Measurements from ENCODE around the gene CASZ1.

CASZ1 gene

GRCh38 chr1:10724948-10725847, 71.2 kb downstream of the CASZ1 start:
- no peak for DNase-seq (ENCODE audit: low read depth)

DNA sequence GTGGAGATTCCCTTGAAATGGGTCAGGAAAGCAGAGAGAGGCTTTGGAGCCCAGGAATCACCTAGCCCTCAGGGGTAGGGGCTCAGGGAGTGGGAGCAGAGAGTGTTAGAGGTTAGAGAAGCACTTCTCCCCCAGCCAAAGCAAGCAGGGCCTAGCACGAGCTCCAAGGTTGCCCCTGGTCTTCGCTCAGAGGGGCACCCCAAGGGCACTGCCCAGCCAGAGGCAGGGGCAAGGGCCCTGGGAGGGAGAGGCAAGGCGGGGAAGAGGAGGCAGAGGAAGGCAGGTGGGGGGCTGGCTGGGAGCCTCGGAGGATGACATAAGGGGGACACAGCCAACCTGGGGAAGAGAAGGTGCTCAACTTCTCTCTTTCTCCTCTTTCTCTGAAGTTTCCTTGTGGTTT, 71.9 kb downstream of the CASZ1 start:
- DNase-seq (ENCODE audit: low read depth), result no peak

DNA sequence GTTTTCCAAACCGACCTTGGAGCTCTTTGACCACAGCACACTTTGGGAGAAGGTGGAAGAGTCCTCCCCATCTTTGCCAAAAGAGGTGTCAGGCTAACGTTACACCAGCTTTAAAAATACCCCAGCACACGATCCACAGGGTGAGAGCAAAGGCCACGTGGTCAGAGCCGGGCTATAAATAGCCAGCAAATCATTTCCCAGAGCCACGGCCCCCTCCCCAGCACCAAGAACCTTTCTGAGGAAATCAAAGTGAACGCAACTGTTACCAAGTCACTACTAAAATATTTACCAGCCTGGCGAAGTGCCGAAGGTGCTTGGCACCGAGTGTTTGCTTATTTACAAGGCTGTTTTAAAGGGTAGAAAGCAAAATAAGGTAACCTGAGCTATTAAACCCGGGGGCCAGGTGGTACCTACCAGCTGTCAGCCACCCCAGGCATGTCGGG, 72.4 kb downstream of the CASZ1 start:
- no peak for DNase-seq (ENCODE audit: low read depth)

DNA sequence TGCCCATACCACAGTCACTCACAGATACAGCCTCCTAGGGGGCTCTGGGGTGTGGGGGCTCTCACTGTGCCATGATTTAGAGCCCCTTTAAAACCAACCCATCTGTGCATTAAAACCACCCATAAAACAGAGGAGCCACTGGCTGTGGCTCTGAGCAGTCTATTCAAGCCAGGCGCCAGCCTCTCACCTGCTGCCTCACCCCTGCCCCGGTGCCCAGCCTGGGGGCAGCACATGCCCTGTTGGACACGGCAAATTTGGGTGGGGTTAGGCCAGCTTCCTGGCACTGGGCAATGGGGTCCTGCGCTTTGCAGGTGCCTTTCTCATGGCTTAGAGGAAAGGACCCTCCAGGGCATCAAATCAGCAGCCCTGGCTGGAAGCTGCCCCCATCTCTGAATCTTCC, 73.1 kb downstream of the CASZ1 start:
- no peak for DNase-seq (ENCODE audit: low read depth)

DNA sequence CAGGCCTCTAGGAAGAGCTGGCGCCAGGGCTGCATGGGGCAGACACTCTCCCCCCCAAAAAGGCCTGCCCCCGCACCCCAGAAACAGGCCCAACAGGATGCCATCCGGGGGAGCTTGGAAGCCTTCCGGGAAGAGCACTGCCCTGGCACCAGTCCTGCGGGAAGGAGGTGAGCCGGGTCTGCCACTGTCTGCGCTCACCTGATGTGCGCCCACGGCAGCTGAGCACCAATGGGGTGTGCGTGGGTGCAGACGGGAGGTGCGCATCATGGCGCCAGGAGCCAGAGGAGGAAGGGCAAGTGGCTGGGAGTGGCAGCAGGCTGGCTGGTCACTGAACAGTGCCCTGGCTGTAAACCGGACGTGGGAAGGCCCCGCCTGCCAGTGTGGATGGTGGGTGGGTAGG, 73.6 kb downstream of the CASZ1 start:
- no peak for DNase-seq (ENCODE audit: low read depth)

- DNase-seq (ENCODE audit: low read depth), result no peak
Measured at GRCh38 chr1:10721381-10722321, 74.8 kb downstream of the CASZ1 start.

- DNase-seq (ENCODE audit: low read depth), result no peak
Measured at GRCh38 chr1:10720635-10721034, 75.8 kb downstream of the CASZ1 start.

DNA sequence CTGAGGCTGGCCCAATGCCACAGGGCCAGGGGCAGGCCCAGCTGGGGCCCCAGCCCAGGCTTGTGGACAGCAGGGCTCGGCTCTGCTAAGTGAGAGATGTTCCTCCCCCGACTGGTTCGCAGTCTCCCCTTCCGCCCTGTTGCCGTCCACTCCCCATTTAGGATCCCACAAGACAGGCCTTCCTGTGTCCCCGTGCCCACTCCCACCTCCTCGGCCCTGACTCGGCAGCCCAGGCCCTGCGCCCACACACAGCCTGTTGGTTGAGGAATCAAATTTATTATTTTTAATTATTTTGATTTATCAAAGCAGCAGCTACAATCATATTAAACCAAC, 78.4 kb downstream of the CASZ1 start:
- no peak for DNase-seq (ENCODE audit: low read depth)

GRCh38 chr1:10717296-10718082, 79.0 kb downstream of the CASZ1 start:
- DNase-seq (ENCODE audit: low read depth), result no peak

DNA sequence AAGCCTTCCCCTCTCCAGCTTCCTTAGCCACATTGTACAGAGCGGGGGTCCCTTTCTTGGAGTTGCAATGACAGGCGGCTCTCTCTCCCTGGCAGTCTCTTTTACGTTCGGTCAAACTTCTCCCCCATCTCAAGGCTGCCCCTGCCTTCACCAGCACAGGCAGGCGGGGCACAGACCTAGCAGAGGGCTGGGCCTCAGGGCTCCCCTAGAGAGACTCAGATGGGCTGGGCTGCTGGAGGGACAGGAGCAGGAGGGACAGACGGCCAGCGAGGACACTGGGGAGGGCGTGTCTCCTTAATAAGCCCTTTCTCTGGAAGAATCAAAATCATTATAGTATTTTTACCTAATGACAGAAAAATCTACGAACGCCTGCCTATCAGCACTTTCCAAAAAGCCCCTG, 79.6 kb downstream of the CASZ1 start:
- DNase-seq (ENCODE audit: low read depth), result no peak

DNA sequence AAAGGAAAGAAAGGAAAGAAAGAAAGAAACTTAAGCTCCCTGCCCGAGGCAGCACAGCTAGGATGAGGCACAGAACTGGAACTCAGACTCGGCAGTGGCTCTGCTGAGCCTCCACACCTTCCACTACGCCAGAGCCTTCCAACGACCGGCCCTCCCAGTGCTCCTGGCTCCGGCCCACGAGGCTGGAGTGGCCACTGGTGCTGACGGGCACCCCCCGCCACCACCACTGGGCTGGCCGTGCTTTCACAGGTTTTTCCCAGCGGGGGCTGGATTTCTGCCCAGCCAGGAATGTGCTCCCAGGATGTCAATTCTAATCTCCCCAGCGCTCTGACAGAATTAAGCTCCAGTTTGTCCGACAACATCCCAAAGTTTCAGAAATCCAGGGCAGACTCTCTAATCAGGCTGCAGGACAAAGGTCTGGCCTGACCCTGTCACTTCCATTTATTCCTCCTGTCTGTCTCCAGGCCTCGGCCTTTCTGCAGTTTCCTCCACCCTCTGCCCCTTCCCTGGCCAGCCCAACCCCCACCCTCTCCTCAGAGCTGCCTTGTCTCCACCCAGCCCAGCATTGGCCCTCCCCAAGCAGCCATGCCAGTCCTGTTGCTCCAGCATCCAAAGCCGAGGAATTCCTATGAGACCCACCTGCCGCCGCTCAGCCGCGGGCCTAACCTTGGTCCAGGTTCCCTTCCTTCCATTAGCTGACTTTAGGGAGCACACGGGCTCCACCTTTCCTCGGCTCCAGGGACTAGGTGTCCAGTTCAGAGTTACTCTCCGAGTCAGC, 81.9 kb downstream of the CASZ1 start:
- no peak for DNase-seq (ENCODE audit: low read depth)

GRCh38 chr1:10713614-10714013, 82.8 kb downstream of the CASZ1 start:
- no peak for DNase-seq (ENCODE audit: low read depth)

DNA sequence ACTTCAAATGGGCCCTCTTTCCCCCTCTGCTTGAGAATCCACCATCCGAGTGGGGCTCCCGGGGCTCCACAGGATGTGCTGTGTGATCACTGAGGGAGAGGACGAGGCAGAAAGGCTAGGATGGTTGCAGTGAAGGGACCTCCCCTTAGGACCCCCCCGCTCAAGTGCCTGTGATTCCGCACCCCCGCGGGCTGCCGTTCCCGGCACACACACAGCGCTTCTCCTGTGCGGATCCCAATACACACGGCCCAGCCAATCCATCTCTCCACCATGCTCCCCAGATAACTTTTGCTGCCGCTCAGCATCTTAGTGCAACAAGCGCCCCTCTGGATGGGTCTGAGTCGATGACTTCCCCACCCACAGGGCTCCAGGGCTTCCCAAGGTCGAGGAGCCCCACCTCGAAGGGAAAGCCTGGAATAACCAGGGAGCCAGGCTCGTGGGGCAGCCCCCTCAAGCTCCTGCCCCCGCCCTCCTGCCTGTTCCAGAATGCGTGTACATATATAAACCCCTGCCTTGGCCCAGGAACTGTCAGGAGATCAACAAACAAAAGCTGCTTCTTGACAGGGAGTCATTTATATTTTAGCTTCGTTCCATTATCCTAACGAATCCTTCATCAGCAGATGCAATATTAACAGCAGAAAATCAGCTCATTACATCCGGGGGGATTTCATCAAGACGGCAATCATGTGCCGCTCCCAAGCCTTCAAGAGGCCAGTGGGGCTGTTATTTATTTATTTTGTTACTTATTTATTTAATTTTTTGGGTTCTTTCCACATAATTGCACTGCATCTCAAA, 83.7 kb downstream of the CASZ1 start:
- DNase-seq (ENCODE audit: low read depth), result no peak

DNA sequence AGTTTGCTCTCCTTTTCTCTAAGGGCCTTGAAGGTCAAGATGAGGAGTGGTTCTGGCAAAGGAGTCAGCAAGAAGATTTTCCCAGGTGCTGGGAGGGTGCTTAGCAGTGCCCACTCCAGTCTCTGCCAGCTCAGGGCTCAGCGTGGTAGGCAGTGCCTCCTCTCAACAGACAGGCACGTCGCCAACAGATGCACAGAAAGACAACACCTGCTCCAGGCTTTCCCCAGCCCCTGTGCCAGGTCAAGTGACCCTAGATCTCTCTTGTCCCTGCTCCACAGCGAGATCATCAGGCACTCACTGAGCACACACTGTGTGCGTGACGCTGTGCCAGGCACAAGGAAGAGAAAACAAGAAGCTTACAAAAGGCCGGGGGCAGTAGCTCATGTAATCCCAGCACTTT, 86.0 kb downstream of the CASZ1 start:
- DNase-seq (ENCODE audit: low read depth), result no peak

DNA sequence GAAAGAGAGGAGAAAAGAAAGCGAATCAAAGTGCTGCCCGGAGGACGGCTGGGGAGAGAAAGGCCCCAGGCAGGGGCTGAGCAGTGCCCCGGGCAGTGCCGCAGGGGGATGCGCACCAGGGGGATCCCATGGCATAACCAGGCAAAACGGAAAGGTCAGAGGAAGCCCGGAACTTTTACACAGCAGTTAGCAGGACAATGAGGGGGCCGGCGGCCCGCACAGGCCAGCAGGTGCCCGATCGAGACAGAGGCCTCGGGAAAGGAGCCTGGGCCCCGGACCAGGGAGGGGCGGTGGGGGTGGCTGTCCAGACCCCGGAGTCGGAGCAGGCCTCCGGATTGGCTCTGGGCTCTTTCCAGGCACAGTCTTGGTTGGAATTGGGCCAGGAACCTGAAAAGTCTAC, 86.8 kb downstream of the CASZ1 start:
- no peak for DNase-seq (ENCODE audit: low read depth)

DNA sequence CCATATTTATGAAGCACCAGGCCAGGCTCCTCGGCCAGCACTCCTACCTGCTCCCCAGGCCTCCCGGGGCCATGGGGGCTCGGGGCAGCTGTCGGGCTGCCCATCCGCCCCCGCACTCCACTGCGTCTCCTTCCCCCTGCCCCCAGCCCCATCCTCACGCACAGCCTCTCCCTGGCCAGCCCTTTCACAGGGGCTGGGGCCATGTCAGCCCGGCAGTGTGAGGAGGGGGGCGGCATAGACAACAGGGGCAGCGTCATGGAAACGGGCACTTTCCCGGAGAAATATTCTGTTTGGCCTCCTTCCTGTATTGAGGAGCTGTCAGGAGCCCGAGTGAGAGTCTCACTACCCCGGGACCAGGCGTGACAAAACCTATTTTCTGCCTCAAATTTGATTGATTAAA, 87.3 kb downstream of the CASZ1 start:
- DNase-seq (ENCODE audit: low read depth), result no peak

GRCh38 chr1:10708757-10709156, 87.7 kb downstream of the CASZ1 start:
- no peak for DNase-seq (ENCODE audit: low read depth)

DNA sequence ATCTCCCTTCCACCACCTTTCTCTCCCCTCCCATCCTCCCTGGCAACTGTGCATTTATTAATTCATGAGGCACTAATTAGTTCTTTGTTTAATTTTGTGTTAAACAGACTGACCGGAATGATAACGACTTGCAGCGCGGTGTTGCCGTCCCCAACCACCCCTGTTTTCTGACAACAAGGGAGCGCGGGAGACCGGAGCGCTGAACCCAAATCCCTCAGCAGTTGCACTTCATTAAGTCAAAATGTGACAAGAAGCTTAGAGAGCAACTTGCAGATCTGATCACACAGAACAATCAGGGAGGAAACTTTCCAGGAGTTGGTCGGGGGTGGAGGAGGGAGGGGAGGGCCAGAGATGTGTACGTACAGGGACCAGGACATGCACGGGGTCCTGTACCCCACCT, 89.2 kb downstream of the CASZ1 start:
- DNase-seq (ENCODE audit: low read depth), result no peak

- no peak for DNase-seq (ENCODE audit: low read depth)
Measured at GRCh38 chr1:10706376-10706913, 90.0 kb downstream of the CASZ1 start.

DNA sequence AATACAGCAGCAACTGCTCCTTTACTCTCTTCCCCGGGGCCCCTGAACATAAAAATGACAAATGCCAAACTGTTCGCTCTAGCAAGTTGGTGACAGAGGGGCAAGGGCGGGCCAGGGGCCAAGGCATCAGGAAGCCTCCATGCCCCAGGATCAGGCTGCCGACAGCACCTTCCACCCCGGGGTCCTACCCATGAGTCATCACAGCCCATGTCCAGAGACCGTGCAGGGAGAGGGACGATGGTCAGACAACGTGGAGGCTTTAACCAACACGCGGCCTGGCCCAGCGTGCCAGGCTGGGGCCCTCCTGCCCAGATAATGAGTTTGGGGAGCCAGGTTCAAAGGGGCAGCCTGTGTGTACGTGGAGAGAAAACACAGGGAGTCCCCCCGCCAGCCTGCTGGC, 90.5 kb downstream of the CASZ1 start:
- no peak for DNase-seq (ENCODE audit: low read depth)

Measured in stimulated activated CD8-positive, alpha-beta memory T cell treated with anti-CD3 and anti-CD28 coated beads, Interleukin-12 subunit alpha, Interleukin-12 subunit beta, amount 100 ng/mL, for 4 hours (primary cell).